ENCODE results near the gene MYO15B. TPM values are rescaled to one million over a fixed set of nuclear protein-coding genes. Genes with fewer than 3 reads are reported as not detected.
"Not testable (repeated sequence)": the region's sequence is repeated elsewhere in the genome, so short reads cannot be mapped to it uniquely, and the experiment has no call there.

MYO15B gene
- total and polyA plus RNA-seq, 2 of the 13 experiments (the other 11 are each of a cell fraction or from before 2014, with no cell fraction given) = 2.8 to 8.1 TPM

GRCh38 chr17:75581121-75581725 is 6.4 kb upstream of the MYO15B start:
- H3K27ac ChIP-seq (ENCODE audit: extremely low read length, insufficient read depth, low read length); H3K9ac ChIP-seq (ENCODE audit: insufficient read depth, low read depth, low read length); H3K4me2 ChIP-seq (ENCODE audit: low read depth, low read length); in situ Hi-C loops (cut with HindIII; ENCODE audit: extremely low pct_ligation_motif_present, low pct_unique_long_range_greater_than_20kb); H2AFZ ChIP-seq (ENCODE audit: low read length); H3K36me3 ChIP-seq (replicated peaks in 1 of 2; ENCODE audit: control insufficient read depth in 1 of 2, insufficient read depth in 2 of 2, low read length in 2 of 2); ATAC-seq; H3K4me3 ChIP-seq (replicated peaks in 1 of 3; ENCODE audit: insufficient read depth in 1 of 3, low read depth in 2 of 3, low read length in 3 of 3); H3K79me2 ChIP-seq (ENCODE audit: insufficient read depth, low read length); BruUV-seq (replicated peaks); H3K27me3 ChIP-seq (ENCODE audit: control insufficient read depth in 1 of 2, insufficient read depth in 2 of 2, low read length in 2 of 2); DNase-seq (ENCODE audit: low spot score); H3K9me3 ChIP-seq (ENCODE audit: low read length); intact Hi-C loops (cut with micrococcal nuclease; ENCODE audit: unreplicated experiment); CTCF ChIA-PET (ENCODE audit: low intra/inter-chr PET ratio, low total read pairs); H4K20me1 ChIP-seq (ENCODE audit: insufficient read depth, low read length); TF ChIP-seq SP1 (IDR thresholded peaks at IDR 0.05): not testable (repeated sequence)
- TF ChIP-seq NFYC (CRISPR knock-in tag; IDR thresholded peaks at IDR 0.05) (peak; percentile 79), POLR2A (IDR thresholded peaks at IDR 0.05; ENCODE audit: insufficient read depth in 1 of 2, low read depth in 2 of 2, low read length in 2 of 2) (peak in 1 of 2 experiments; percentile 50; a peak in 1 of 4 replicates), ZNF720 (CRISPR knock-in tag; IDR thresholded peaks at IDR 0.05) (0 out of 2 replicates have a peak, but pooled peaks have one; percentile 49), SP1 (CRISPR knock-in tag; IDR thresholded peaks at IDR 0.05) (peak; percentile 64; the same call in 1 of the 2 replicates), ZBTB38 (CRISPR knock-in tag; IDR thresholded peaks at IDR 0.05) (peak; percentile 70), ZNF687 (CRISPR knock-in tag; IDR thresholded peaks at IDR 0.05) (peak; percentile 18; the same call in 1 of the 2 replicates), ZMYM4 (CRISPR knock-in tag; IDR thresholded peaks at IDR 0.05) (0 out of 2 replicates have a peak, but pooled peaks have one; percentile 21), NFYB (CRISPR knock-in tag; IDR thresholded peaks at IDR 0.05) (peak; percentile 84)
- H3K4me1 ChIP-seq (ENCODE audit: insufficient read depth, low read length) = peaks cover 68% of the 10 kb centered on the region
- WGBS (ENCODE audit: low lambda C conversion rate) = 76% methylated on average over 20 of the region's 23 CpGs
- peak; percentile 12 for FAIRE-seq
- POLR2A ChIA-PET = interaction anchor here (1.0 to 1.6 kb wide), 5 partner anchors 9 to 199 kb away, joined by 3 to 7 read pairs (median 5); partner anchors contain the start of gene LLGL2

Data from HepG2 (cell line).